GM18867 (cell line): Measurements from ENCODE around the gene DTX4.
A peak's percentile ranks its signal among the peaks of the same experiment; 100 is the strongest.

Experiments
- ATAC-seq: cut with Tn5 transposase; IDR thresholded peaks from one replicate; pipeline ENCODE4 v1.9.1; 2021; ENCODE audit warnings: mild to moderate bottlenecking, moderate library complexity; ENCODE audit not compliant: unreplicated experiment

The DTX4 gene

GRCh38 chr11:59172345-59173079 is 580 bp downstream of the DTX4 start:
- peak; percentile 38 for ATAC-seq

- ATAC-seq: no peak
These were observed 1.4 kb downstream of the DTX4 start for GRCh38 chr11:59173080-59173963.

GRCh38 chr11:59173964-59174663 is 2.2 kb downstream of the DTX4 start:
- ATAC-seq: no peak

- ATAC-seq: no peak
These were observed 2.7 kb downstream of the DTX4 start for GRCh38 chr11:59174664-59175033.

- ATAC-seq: no peak
These were observed 3.2 kb downstream of the DTX4 start for GRCh38 chr11:59175091-59175501.

GRCh38 chr11:59176330-59176729 is 4.4 kb downstream of the DTX4 start:
- no peak for ATAC-seq

- no peak for ATAC-seq
These were observed 6.5 kb downstream of the DTX4 start for GRCh38 chr11:59178402-59178801.

GRCh38 chr11:59179121-59179520 is 7.2 kb downstream of the DTX4 start:
- ATAC-seq: no peak

- no peak for ATAC-seq
These were observed 8.3 kb downstream of the DTX4 start for GRCh38 chr11:59180168-59180776.

GRCh38 chr11:59180907-59181306 is 9.0 kb downstream of the DTX4 start:
- no peak for ATAC-seq

- ATAC-seq: no peak
These were observed 10.0 kb downstream of the DTX4 start for GRCh38 chr11:59181746-59182456.

GRCh38 chr11:59182457-59183151 is 10.7 kb downstream of the DTX4 start:
- peak; percentile 51 for ATAC-seq

GRCh38 chr11:59183771-59184170 is 11.8 kb downstream of the DTX4 start:
- ATAC-seq: no peak

GRCh38 chr11:59184691-59185339 is 12.9 kb downstream of the DTX4 start:
- ATAC-seq: no peak

GRCh38 chr11:59185386-59185945 is 13.5 kb downstream of the DTX4 start:
- ATAC-seq: no peak

GRCh38 chr11:59186130-59186594 is 14.2 kb downstream of the DTX4 start:
- ATAC-seq: peak; percentile 76

GRCh38 chr11:59187035-59187434 is 15.1 kb downstream of the DTX4 start:
- no peak for ATAC-seq

GRCh38 chr11:59187587-59187986 is 15.7 kb downstream of the DTX4 start:
- ATAC-seq: no peak

GRCh38 chr11:59188954-59189353 is 17.0 kb downstream of the DTX4 start:
- no peak for ATAC-seq
